Gastrocnemius medialis (tissue), 4 donors: ENCODE measurements around the gene ORMDL1.

ENCODE experiments used
- CTCF ChIP-seq, 5 experiments: fragments of 450-650 bp in 3 of 5; fragments of 200-600 bp in 2 of 5; sonication (generic) in 2 of 5; IDR thresholded peaks in 4 of 5; conservative IDR thresholded peaks in 1 of 5; 1 replicate in 4 of 5; 2 replicates in 1 of 5; pipeline ENCODE4 v1.5.1; 2016 to 2019; ENCODE audit warnings: antibody characterized with exemption in 5 of 5, mild to moderate bottlenecking in 3 of 5, moderate library complexity in 3 of 5
- POLR2A ChIP-seq, 2 donors: fragments of 450-650 bp; IDR thresholded peaks; one replicate each; pipeline ENCODE4 v1.6.1; 2017; ENCODE audit warnings: antibody characterized with exemption in 2 of 2, mild to moderate bottlenecking in 2 of 2, moderate library complexity in 2 of 2

- TF ChIP-seq CTCF (IDR thresholded peaks at IDR 0.05 in 4 of 5, conservative IDR thresholded peaks at IDR 0.05 in 1 of 5): no peak
- no peak for TF ChIP-seq POLR2A (IDR thresholded peaks at IDR 0.05)
These were observed 57.3 kb downstream of the ORMDL1 start for GRCh38 chr2:189726849-189727248.
